GM21515 (cell line): ENCODE data around the gene HAUS7.
A peak's percentile ranks its signal among the peaks of the same experiment; 100 is the strongest.

Source experiments
- ATAC-seq: cut with Tn5 transposase; IDR thresholded peaks from one replicate; pipeline ENCODE4 v1.9.1; 2021; ENCODE audit not compliant: unreplicated experiment

The HAUS7 gene

GRCh38 chrX:153477901-153478300 lies 7.5 kb upstream of the HAUS7 start:
- no peak for ATAC-seq

DNA sequence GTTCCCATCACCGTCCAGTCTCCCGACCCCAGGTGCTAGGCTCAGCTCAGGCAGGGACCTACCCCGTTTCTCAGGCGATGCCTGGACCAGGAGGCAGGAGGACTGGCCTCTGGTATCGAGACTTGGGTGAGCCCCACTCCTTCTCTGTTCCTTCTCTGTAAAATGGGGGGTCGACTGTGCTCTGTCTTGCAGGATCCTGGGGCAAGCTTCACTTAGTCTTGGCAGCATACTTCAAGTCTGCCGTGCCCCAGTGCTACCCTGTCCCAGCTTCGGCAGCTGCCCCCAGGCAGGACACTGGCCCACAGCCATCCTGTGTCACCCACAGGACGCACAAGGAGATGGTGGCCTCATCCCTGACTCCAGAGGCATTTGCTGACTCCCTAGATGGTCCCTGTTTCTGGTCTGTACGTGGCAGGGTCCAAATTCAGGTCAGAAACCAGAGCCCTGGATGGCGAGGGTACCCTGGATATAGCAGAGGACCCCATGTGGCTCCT lies 7.0 kb upstream of the HAUS7 start:
- ATAC-seq = no peak

DNA sequence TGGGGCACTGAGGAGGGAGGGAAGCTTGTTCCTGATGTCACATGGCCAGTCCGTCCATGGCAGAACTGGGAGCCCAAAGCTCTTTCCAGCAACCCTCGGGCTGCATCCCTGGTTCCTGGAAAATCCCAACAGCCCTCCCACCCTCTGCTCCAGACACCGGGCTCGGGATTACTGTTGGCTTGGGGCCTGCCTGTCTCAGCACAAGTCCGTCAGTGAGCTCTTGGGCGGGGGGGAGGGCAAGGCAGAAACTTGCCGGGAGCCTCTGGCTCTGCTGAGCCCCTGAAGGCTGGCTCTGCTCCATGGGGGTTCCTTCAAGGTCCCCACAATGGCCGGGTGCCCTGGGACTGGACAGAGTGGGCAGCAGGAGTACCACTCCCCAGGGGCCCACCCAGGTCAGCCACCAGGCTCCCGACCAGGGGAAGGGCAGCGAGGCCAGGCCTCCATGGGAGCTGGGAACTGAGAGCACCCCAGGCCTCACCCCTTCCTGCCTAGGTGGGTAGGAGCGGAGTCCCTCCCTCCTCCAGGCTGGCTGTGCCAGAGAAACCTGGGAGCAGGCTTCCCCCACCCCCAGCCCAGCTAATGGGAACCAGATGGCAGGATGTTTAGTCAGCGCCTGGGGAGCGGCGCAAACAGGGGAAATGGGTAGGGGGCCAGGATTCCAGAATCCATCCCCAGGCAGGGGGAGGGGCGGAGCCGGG lies 6.4 kb upstream of the HAUS7 start:
- no peak for ATAC-seq

- no peak for ATAC-seq
Observed at GRCh38 chrX:153475751-153476281, 5.4 kb upstream of the HAUS7 start.

DNA sequence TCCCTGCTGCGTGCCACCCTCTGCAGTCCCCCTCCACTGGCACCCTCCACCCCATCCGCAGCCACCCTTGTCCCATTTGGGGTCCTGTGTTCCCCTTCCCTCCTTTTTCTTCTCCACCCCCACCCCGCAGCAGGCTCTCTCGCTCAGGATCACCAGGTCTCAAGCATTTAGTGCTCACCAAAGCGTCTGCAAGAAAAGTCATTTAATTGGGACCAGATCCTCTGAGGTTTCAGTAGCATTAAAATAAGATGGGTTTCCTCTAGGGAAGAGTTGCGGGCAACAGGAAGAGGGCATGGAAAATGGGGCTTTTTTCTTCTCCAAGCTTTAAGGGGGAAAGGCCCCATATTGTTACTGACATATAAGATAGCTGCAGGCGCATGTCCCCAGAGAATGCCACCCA lies 4.9 kb upstream of the HAUS7 start:
- no peak for ATAC-seq

DNA sequence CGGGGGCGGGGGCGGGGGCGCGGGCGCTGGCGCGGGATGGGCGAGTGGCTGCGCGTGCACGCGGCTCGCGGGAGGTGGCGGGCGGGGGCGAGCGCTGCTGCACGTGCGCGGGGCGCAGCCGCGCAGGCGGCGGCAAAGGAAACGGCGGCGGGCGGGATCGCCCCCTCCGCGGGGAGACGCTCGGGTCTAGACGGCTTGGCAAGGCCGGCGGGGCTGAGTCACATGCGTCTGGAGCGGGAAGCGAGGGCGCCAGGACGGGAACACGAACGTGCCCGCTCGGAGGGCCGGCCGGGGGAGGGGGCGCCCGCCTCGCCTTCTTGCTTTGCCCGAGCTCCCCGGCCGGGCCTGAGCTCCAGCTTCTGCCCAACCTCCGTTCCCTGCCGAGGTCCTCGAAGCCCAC lies 4.3 kb upstream of the HAUS7 start:
- ATAC-seq = no peak

DNA sequence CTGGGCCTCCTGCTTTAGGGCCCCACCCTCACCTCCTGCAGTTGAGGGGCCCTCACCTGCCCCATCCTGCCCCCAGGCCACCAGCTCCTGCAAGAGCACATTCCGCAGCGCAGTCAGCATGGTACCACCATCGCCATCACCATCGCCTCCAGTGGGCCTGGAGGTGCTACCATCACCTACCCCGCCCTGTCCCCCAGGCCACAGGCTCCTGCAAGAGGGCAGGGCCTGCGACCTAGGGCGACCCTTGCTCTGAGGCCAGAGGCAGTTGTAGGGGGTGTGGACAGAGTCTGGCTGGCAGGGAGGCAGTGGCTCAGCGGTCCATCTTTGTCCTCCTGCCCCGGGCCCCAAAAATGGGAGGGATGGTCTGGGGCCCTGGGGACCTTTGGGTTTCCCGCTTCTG lies 3.9 kb upstream of the HAUS7 start:
- ATAC-seq = no peak

- ATAC-seq = no peak
Observed at GRCh38 chrX:153473126-153473525, 2.8 kb upstream of the HAUS7 start.

- no peak for ATAC-seq
Observed at GRCh38 chrX:153471663-153472280, 1.4 kb upstream of the HAUS7 start.

DNA sequence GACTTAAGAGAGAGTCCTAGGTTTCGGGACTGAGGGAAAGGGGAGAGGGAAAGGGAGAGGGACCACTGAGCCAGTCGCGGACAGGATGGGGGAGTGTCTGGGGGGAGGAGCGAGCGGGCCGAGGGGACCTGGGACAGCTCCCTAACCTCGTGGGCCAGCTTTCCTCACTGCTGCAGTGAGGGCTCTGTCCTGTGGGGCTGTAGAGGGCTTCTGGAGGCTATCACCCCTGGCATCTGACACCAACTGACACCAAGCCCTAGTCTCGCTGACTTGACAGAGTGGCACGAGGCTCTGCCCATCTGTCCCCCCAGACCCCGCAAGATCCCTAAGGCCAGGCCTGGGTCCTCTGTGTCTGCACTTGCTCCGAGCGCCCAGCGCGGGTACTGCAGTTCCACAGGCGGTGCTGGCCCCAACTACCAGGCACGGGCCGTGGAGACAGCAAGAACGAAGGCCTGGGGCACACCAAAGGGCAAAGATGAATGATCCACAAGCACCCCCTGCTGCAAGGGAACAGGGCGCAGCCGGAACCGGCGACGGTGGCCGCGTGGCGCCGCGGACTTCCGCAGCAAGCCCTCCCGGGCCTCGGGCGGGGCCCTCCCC lies 465 bp downstream of the HAUS7 start:
- ATAC-seq = peak; percentile 40

DNA sequence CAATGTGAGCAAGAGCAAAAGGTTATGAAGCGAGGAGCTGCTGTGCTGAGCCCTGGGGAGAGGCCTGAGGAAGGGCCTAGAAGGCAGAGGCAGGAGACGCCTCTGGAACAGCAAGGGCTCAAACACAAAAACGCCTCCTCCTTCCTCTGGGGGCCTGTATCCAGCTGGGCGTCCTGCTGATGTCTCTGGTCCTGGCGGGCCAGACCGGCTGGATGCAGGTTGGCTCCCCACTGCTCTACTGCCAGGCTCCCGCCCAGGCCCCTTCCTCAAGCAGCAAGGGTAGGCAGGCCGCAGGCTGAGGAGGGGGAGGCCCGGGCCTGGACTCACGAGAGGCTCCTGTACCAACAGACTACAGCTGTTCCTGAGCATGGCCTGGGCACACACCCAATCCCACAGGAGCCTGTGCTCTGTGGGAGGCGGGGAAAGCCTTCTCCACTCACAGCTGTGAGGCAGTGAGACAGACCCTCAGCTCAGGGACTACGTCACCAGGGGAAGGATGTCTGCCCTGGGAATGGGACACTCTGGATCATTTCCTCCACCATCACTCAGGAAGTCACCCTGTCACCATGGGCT lies 2.3 kb downstream of the HAUS7 start:
- ATAC-seq = no peak

GRCh38 chrX:153465691-153466380 lies 4.5 kb downstream of the HAUS7 start:
- ATAC-seq = no peak

- ATAC-seq = no peak
Observed at GRCh38 chrX:153464116-153464515, 6.3 kb downstream of the HAUS7 start.

GRCh38 chrX:153463556-153463955 lies 6.8 kb downstream of the HAUS7 start:
- no peak for ATAC-seq

GRCh38 chrX:153463031-153463430 lies 7.3 kb downstream of the HAUS7 start:
- no peak for ATAC-seq

DNA sequence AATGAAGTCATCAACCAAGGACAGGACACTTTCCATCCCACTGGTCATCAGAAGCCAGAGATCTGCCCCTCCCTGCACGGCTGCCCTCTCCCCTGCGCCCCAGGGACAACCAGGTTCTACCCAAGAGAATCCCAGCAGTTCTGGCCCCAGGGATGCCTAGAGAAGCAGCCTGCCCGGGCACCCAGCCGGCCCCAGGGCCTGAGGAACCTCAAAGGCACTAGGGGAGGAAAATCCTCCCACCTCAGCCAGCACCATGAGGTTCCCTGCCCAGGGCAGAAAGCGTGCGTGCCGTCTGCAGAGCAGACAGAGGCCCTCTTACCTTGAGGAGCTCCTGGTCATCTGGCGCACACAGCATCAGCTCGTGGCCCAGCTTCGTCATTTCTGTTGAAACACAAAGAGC lies 8.1 kb downstream of the HAUS7 start:
- ATAC-seq = no peak

GRCh38 chrX:153460826-153461225 lies 9.6 kb downstream of the HAUS7 start:
- no peak for ATAC-seq

- no peak for ATAC-seq
Observed at GRCh38 chrX:153459986-153460385, 10.4 kb downstream of the HAUS7 start.

DNA sequence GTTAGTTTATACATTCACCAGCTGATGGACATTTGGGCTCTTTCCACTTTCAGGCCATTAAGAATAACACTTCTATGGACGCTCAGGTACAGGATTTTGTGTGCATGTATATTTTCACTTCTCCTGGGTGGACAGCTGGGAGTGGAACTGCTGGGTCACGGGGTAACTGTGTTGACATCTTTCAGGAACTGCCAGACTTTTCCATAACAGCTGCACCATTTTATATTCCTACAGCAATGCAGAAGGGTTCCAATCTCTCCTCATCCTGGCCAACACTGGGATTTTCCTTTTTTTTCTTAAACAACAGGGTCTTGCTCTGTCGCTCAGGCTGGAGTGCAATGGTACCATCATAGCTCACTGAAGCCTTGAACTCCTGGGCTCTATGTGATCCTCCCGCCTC lies 11.9 kb downstream of the HAUS7 start:
- ATAC-seq = no peak

DNA sequence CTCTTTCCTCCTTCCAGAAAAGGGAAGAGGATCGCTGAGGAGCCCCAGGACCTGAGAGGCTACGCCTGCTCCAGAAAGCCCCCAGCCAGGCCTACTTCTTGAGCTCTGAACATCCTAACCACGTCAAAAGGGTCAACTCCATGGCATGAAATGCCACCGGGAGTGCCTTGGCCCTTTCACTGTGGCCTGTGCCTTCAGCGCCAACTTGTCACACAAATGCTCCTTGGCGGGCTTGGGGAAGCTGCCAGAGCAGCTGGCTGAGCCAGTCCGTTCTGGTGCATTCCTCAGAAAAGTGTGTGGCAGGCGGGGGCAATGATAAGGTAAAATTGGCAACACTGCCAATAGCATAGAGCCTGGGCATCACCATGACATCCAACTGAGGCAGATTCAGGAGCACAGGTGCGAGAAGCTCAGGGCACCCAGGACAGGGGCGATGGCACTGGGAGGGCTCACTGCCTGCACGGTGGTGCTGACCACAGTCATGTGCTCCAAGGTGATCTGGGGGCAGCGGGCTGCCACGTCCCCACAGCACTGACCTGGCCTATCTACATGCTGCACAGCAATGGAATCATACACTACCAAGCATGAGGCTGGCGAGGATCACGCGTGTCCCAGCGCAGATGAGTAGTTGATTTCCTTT lies 12.4 kb downstream of the HAUS7 start:
- ATAC-seq = no peak
